Measurements from ENCODE around the gene LGALS3BP.

- no peak for TF ChIP-seq CTCF (IDR thresholded peaks at IDR 0.05; ENCODE audit: control extremely low read depth in 1 of 3, insufficient read depth in 1 of 3, low read depth in 1 of 3, low read length in 3 of 3)
- TF ChIP-seq POLR2A (IDR thresholded peaks at IDR 0.05; ENCODE audit: control extremely low read depth in 1 of 2, low read depth in 2 of 2, low read length in 2 of 2), result no peak
- TF ChIP-seq NRF1 (IDR thresholded peaks at IDR 0.05; ENCODE audit: low read depth, low read length), result no peak
- TF ChIP-seq POLR2AphosphoS5 (IDR thresholded peaks at IDR 0.05; ENCODE audit: low read depth, low read length), result no peak
- no peak for TF ChIP-seq CHD1 (IDR thresholded peaks at IDR 0.05; ENCODE audit: low read depth, low read length)
- no peak for TF ChIP-seq ATF2 (IDR thresholded peaks at IDR 0.05; ENCODE audit: low read length)
- TF ChIP-seq SP2 (IDR thresholded peaks at IDR 0.05; ENCODE audit: low read length), result no peak
- TF ChIP-seq POU5F1 (IDR thresholded peaks at IDR 0.05; ENCODE audit: low read depth, low read length), result no peak
- no peak for TF ChIP-seq SIN3A (conservative IDR thresholded peaks at IDR 0.05 in 1 of 2, IDR thresholded peaks at IDR 0.05 in 1 of 2; ENCODE audit: low read depth in 1 of 2, low read length in 2 of 2)
- no peak for TF ChIP-seq EP300 (IDR thresholded peaks at IDR 0.05; ENCODE audit: borderline replicate concordance in 1 of 2, low read depth in 2 of 2, low read length in 2 of 2)
- no peak for TF ChIP-seq MAX (IDR thresholded peaks at IDR 0.05)
These were observed 28.0 kb upstream of the LGALS3BP start for GRCh38 chr17:79007504-79008381.

Measured in H1 (cell line).